ENCODE data around the gene TCIRG1. TPM values are rescaled to one million over a fixed set of nuclear protein-coding genes. Genes with fewer than 3 reads are reported as not detected.

Gene TCIRG1
- total and polyA plus RNA-seq, 2 of the 13 experiments (the other 11 are each of a cell fraction or from before 2014, with no cell fraction given): 48.0 to 69.6 TPM

DNA sequence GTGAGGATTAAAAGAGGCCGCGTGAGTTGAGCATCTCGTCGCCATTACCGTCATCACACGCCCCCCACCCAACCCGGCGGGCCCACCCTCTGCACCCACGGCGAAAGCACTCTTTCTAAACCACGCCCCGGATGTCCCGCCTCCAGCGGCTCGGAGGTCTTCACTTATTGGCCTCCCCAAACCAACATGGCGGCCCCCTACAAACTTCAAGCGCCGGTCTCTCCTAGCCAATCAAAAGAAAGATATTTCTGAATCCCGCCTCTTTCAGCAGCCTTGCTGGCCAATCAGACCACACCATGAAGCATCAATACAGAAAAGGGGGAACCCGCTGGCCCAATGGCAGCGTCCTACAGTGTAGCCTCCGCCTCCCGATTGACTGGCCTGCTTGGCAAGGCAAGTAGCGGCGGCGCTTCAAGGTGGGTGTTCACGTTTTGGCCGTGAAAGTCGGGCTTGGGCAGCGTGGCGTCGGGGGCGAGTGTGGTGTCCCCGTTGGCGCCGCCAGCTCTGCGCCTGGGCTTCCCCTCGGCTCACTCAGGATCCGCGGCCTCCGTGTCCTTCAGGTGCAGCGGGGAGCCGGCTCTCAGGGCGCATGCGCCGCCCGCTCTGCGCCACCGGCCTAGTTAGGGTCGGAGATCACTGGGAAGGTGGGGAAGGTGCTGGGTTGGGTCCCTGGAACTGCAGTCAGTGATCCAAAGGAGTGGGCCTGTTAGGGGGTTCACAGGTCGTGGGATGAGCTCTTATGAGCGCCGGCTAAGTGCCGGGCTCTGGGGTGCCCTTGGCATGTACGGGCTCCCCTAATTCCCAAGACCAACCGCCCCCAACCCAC lies 8.3 kb upstream of the TCIRG1 start, which contains the start of gene NDUFS8 (continued):
- no peak for TF ChIP-seq ZNF282 (IDR thresholded peaks at IDR 0.05; ENCODE audit: partially characterized antibody)
- TF ChIP-seq, protein P1, sequence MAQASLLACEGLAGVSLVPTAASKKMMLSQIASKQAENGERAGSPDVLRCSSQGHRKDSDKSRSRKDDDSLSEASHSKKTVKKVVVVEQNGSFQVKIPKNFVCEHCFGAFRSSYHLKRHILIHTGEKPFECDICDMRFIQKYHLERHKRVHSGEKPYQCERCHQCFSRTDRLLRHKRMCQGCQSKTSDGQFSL (CRISPR knock-in tag; IDR thresholded peaks at IDR 0.05): no peak
- TF ChIP-seq ZNF614 (CRISPR knock-in tag; IDR thresholded peaks at IDR 0.05; ENCODE audit: borderline replicate concordance): peak; percentile 48; the same call in 1 of the 2 replicates
- TF ChIP-seq ZMYM4 (CRISPR knock-in tag; IDR thresholded peaks at IDR 0.05): peak; percentile 69; the same call in 1 of the 2 replicates
- no peak for TF ChIP-seq NFKBIZ (CRISPR knock-in tag; IDR thresholded peaks at IDR 0.05)
- TF ChIP-seq PHF8 (CRISPR knock-in tag; IDR thresholded peaks at IDR 0.05): peak; percentile 97
- TF ChIP-seq, protein P2, sequence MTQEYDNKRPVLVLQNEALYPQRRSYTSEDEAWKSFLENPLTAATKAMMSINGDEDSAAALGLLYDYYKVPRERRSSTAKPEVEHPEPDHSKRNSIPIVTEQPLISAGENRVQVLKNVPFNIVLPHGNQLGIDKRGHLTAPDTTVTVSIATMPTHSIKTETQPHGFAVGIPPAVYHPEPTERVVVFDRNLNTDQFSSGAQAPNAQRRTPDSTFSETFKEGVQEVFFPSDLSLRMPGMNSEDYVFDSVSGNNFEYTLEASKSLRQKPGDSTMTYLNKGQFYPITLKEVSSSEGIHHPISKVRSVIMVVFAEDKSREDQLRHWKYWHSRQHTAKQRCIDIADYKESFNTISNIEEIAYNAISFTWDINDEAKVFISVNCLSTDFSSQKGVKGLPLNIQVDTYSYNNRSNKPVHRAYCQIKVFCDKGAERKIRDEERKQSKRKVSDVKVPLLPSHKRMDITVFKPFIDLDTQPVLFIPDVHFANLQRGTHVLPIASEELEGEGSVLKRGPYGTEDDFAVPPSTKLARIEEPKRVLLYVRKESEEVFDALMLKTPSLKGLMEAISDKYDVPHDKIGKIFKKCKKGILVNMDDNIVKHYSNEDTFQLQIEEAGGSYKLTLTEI (CRISPR knock-in tag; conservative IDR thresholded peaks at IDR 0.05): no peak
- TF ChIP-seq, protein P3, sequence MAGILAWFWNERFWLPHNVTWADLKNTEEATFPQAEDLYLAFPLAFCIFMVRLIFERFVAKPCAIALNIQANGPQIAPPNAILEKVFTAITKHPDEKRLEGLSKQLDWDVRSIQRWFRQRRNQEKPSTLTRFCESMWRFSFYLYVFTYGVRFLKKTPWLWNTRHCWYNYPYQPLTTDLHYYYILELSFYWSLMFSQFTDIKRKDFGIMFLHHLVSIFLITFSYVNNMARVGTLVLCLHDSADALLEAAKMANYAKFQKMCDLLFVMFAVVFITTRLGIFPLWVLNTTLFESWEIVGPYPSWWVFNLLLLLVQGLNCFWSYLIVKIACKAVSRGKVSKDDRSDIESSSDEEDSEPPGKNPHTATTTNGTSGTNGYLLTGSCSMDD (CRISPR knock-in tag; IDR thresholded peaks at IDR 0.05): no peak
- TF ChIP-seq, protein P4, sequence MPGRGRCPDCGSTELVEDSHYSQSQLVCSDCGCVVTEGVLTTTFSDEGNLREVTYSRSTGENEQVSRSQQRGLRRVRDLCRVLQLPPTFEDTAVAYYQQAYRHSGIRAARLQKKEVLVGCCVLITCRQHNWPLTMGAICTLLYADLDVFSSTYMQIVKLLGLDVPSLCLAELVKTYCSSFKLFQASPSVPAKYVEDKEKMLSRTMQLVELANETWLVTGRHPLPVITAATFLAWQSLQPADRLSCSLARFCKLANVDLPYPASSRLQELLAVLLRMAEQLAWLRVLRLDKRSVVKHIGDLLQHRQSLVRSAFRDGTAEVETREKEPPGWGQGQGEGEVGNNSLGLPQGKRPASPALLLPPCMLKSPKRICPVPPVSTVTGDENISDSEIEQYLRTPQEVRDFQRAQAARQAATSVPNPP (CRISPR knock-in tag; IDR thresholded peaks at IDR 0.05): no peak
- TF ChIP-seq ZNF644 (CRISPR knock-in tag; IDR thresholded peaks at IDR 0.05; ENCODE audit: low read depth): no peak
- TF ChIP-seq SRF (IDR thresholded peaks at IDR 0.05; ENCODE audit: low read depth, low read length): 0 out of 2 replicates have a peak, but pooled peaks have one; percentile 6
- TF ChIP-seq TMF1 (CRISPR knock-in tag; IDR thresholded peaks at IDR 0.05; ENCODE audit: low read depth): no peak
- TF ChIP-seq, protein P5, sequence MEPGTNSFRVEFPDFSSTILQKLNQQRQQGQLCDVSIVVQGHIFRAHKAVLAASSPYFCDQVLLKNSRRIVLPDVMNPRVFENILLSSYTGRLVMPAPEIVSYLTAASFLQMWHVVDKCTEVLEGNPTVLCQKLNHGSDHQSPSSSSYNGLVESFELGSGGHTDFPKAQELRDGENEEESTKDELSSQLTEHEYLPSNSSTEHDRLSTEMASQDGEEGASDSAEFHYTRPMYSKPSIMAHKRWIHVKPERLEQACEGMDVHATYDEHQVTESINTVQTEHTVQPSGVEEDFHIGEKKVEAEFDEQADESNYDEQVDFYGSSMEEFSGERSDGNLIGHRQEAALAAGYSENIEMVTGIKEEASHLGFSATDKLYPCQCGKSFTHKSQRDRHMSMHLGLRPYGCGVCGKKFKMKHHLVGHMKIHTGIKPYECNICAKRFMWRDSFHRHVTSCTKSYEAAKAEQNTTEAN (CRISPR knock-in tag; conservative IDR thresholded peaks at IDR 0.05): no peak
- no peak for TF ChIP-seq ZNF382 (CRISPR knock-in tag; IDR thresholded peaks at IDR 0.05; ENCODE audit: borderline replicate concordance)
- TF ChIP-seq GPN1 (CRISPR knock-in tag; IDR thresholded peaks at IDR 0.05; ENCODE audit: borderline replicate concordance): no peak
- peak; percentile 79 for TF ChIP-seq POLR2AphosphoS5 (IDR thresholded peaks at IDR 0.05; ENCODE audit: low read depth, low read length)
- no peak for TF ChIP-seq MTF1 (CRISPR knock-in tag; IDR thresholded peaks at IDR 0.05)
- TF ChIP-seq, protein P6, sequence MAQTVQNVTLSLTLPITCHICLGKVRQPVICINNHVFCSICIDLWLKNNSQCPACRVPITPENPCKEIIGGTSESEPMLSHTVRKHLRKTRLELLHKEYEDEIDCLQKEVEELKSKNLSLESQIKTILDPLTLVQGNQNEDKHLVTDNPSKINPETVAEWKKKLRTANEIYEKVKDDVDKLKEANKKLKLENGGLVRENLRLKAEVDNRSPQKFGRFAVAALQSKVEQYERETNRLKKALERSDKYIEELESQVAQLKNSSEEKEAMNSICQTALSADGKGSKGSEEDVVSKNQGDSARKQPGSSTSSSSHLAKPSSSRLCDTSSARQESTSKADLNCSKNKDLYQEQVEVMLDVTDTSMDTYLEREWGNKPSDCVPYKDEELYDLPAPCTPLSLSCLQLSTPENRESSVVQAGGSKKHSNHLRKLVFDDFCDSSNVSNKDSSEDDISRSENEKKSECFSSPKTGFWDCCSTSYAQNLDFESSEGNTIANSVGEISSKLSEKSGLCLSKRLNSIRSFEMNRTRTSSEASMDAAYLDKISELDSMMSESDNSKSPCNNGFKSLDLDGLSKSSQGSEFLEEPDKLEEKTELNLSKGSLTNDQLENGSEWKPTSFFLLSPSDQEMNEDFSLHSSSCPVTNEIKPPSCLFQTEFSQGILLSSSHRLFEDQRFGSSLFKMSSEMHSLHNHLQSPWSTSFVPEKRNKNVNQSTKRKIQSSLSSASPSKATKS (CRISPR knock-in tag; IDR thresholded peaks at IDR 0.05): no peak
- no peak for TF ChIP-seq CAMTA2 (CRISPR knock-in tag; IDR thresholded peaks at IDR 0.05; ENCODE audit: borderline replicate concordance)
- TF ChIP-seq, protein P7, sequence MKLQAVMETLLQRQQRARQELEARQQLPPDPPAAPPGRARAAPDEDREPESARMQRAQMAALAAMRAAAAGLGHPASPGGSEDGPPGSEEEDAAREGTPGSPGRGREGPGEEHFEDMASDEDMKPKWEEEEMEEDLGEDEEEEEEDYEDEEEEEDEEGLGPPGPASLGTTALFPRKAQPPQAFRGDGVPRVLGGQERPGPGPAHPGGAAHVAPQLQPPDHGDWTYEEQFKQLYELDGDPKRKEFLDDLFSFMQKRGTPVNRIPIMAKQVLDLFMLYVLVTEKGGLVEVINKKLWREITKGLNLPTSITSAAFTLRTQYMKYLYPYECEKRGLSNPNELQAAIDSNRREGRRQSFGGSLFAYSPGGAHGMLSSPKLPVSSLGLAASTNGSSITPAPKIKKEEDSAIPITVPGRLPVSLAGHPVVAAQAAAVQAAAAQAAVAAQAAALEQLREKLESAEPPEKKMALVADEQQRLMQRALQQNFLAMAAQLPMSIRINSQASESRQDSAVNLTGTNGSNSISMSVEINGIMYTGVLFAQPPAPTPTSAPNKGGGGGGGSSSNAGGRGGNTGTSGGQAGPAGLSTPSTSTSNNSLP (IDR thresholded peaks at IDR 0.05; ENCODE audit: low read depth, low read length): no peak

All from HepG2 (cell line).